Endothelial cell of umbilical vein (primary cell): ENCODE results near the gene ZNF184. TPM values are rescaled to one million over a fixed set of nuclear protein-coding genes. Genes with fewer than 3 reads are reported as not detected.

Experiments
- BruUV-seq: library from RNA; stranded (reverse); fragments of 400-500 nt; replicated peaks from 2 replicates; lab custom pipeline; 2021; lab: Mats Ljungman, UMichigan
- CTCF ChIA-PET: fragments of 300-600, 350-600 bp; sonication (Branson Sonifier 250); formaldehyde crosslinking; loops from one replicate; lab custom pipeline; 2021; ENCODE audit warnings: antibody characterized with exemption, inconsistent platforms; lab: Charles Lee
- POLR2A ChIA-PET: fragments of 300-600, 350-600 bp; sonication (Branson Sonifier 250); formaldehyde crosslinking; loops from one replicate; lab custom pipeline; 2021; ENCODE audit warnings: antibody characterized with exemption, inconsistent platforms; lab: Charles Lee
- DNase-seq: peaks from one replicate; pipeline ENCODE4 v3.0.0-alpha.2; 2011; ENCODE audit warnings: low read depth, low spot score
- FAIRE-seq: peaks from 2 replicates; lab custom pipeline; 2011; peaks lifted over from hg19 to GRCh38; lab: Jason Lieb, UNC
- H2AFZ ChIP-seq: 2 replicates; pipeline ENCODE4 v1.6.0; 2012; ENCODE audit warnings: low read depth, low read length, control low read depth, inconsistent platforms
- H3K27ac ChIP-seq: 2 replicates; pipeline ENCODE4 v1.5.1; 2011; ENCODE audit warnings: low read depth, mild to moderate bottlenecking, control low read depth, low read length, moderate library complexity; ENCODE audit not compliant: insufficient read depth
- H3K27me3 ChIP-seq, 2 experiments: 2 replicates each; pipeline versions ENCODE4 v1.6.0 to v1.6.1; 2011; ENCODE audit warnings: low read length in 2 of 2, mixed read lengths in 1 of 2; ENCODE audit not compliant: control insufficient read depth in 2 of 2, insufficient read depth in 2 of 2
- H3K36me3 ChIP-seq, 2 experiments: 2 replicates in 1 of 2; 3 replicates in 1 of 2; pipeline ENCODE4 v1.5.1; 2011; ENCODE audit warnings: low read length in 2 of 2, mild to moderate bottlenecking in 1 of 2, moderate library complexity in 1 of 2; ENCODE audit not compliant: control insufficient read depth in 2 of 2, insufficient read depth in 2 of 2; ENCODE audit errors: extremely low read depth in 1 of 2
- H3K4me1 ChIP-seq: 3 replicates; pipeline ENCODE4 v1.5.1; 2011; ENCODE audit warnings: mild to moderate bottlenecking, low read length; ENCODE audit not compliant: control insufficient read depth, insufficient read depth; ENCODE audit errors: extremely low read depth
- H3K4me2 ChIP-seq: 2 replicates; pipeline ENCODE4 v1.6.1; 2011; ENCODE audit warnings: low read length, control low read depth, mixed read lengths; ENCODE audit not compliant: insufficient read depth
- H3K4me3 ChIP-seq, 3 experiments: fragments of 200-600 bp in 1 of 3; sonication (generic), shearing (Covaris generic) in 1 of 3; replicated peaks in 1 of 3; 2 replicates each; pipeline ENCODE4 v1.5.1; 2011 to 2016; ENCODE audit warnings: control low read depth in 3 of 3, low read length in 3 of 3, mild to moderate bottlenecking in 2 of 3, inconsistent platforms in 1 of 3, low read depth in 1 of 3, moderate library complexity in 1 of 3; ENCODE audit not compliant: insufficient read depth in 1 of 3
- H3K79me2 ChIP-seq: 2 replicates; pipeline ENCODE4 v1.6.0; 2012; ENCODE audit warnings: low read length, inconsistent platforms; ENCODE audit not compliant: control insufficient read depth, insufficient read depth
- H3K9ac ChIP-seq: replicated peaks from 2 replicates; pipeline ENCODE3; 2011; ENCODE audit warnings: low read length, control low read depth; ENCODE audit not compliant: insufficient read depth; ENCODE audit errors: extremely low read depth
- H3K9me1 ChIP-seq: replicated peaks from 3 replicates; pipeline ENCODE4 v1.6.0; 2011; ENCODE audit warnings: mild to moderate bottlenecking, low read length; ENCODE audit not compliant: control insufficient read depth, insufficient read depth; ENCODE audit errors: extremely low read depth
- H3K9me3 ChIP-seq: replicated peaks from 2 replicates; pipeline ENCODE4 v1.5.1; 2012; ENCODE audit warnings: low read length, inconsistent platforms; ENCODE audit not compliant: control insufficient read depth, insufficient read depth
- H4K20me1 ChIP-seq: replicated peaks from 2 replicates; pipeline ENCODE3; 2011; ENCODE audit warnings: mild to moderate bottlenecking, low read length; ENCODE audit not compliant: control insufficient read depth, insufficient read depth; ENCODE audit errors: extremely low read depth
- EZH2 ChIP-seq: IDR thresholded peaks from 2 replicates; pipeline ENCODE4 v1.6.1; 2012; ENCODE audit warnings: borderline replicate concordance, low read depth, mild to moderate bottlenecking, moderate library complexity, low read length, inconsistent platforms; ENCODE audit not compliant: severe bottlenecking
- FOS ChIP-seq: IDR thresholded peaks from 2 replicates; pipeline ENCODE4 v1.6.1; 2011; ENCODE audit warnings: mild to moderate bottlenecking, low read length, moderate library complexity, borderline replicate concordance; ENCODE audit not compliant: insufficient read depth
- JUN ChIP-seq: IDR thresholded peaks from 2 replicates; pipeline ENCODE4 v1.6.1; 2011; ENCODE audit warnings: borderline replicate concordance, low read depth; ENCODE audit not compliant: insufficient read length, insufficient read depth
- POLR2A ChIP-seq: IDR thresholded peaks from 2 replicates; pipeline ENCODE4 v1.6.1; 2012; ENCODE audit warnings: low read depth, mild to moderate bottlenecking, control low read depth, low read length
- dilution Hi-C: fragments of 300-500 bp; cut with MboI; formaldehyde crosslinking; loops from one replicate; pipeline ENCODE4 v1.15.0; 2019; ENCODE audit warnings: low sequenced_read_pairs; ENCODE audit not compliant: extremely low pct_ligation_motif_present
- intact Hi-C: fragments of 100-400 bp; cut with micrococcal nuclease; formaldehyde crosslinking; loops from one replicate; pipeline ENCODE4 v1.10.0; 2022
- polyA plus RNA-seq, 4 experiments: library from polyadenylated mRNA; depleted of rRNA in 3 of 4; stranded (reverse) in 3 of 4; unstranded in 1 of 4; fragments of >200 nt; gene quantifications; 2 replicates each; pipeline versions ENCODE4 v1.2.1 to v1.2.3, GENCODE V29; 2011 to 2012; ENCODE audit warnings: missing spikeins in 1 of 4
- total RNA-seq: library from RNA; stranded (reverse); gene quantifications from 2 replicates; pipeline ENCODE4 v1.2.3, GENCODE V29; 2021
- TF ChIP-seq, protein P1 (sequence below), 2 donors: IDR thresholded peaks; 1 replicate in 1 of 2; 2 replicates in 1 of 2; pipeline ENCODE4 v1.5.1; 2011; ENCODE audit warnings: low read length in 2 of 2, mild to moderate bottlenecking in 2 of 2, moderate library complexity in 2 of 2, control low read depth in 1 of 2, inconsistent platforms in 1 of 2, low read depth in 1 of 2; ENCODE audit not compliant: insufficient read depth in 1 of 2; ENCODE audit errors: extremely low read depth in 1 of 2
- TF ChIP-seq, protein P2 (sequence below): IDR thresholded peaks from 2 replicates; pipeline ENCODE4 v1.6.1; 2011; ENCODE audit not compliant: insufficient read depth, insufficient read length

ZNF184 gene
- total and polyA plus RNA-seq, 2 donors (not counting 3 experiments of a cell fraction or from before 2014, with no cell fraction given), result 1.6 to 6.5 TPM

DNA sequence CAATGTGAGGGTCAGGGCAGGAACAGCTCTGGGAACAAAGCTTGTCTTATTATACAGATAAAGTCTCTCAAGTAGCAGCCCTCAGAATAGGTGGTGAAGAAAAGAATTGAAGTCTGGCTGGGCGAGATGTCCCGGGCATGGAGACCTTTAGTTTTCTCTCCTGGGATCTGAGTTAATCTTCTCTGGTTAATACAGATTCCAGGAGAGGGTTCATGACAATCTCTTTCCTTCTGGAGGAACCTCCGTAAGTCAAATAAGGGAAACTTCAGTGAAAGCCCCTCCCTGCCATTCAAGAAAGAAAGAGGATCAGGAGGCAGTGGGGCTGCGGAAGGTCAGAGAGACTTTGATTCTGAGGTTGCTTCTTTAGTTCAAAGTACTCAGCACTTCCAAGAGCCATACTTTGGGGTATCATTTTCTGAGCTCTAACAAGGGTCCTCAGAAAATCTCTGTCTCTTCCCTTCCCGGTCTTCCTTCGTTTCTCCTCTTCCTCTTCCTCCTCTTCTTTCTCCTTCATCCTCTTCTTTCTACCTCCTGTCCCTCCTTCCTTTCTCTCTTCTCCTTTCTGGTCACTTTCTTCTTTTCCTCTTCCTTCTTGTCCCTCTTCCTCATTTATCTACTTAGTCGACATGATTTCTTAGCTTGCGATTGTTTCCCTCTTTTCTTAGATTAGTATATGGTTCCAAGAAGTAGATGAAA lies 4.6 kb upstream of the ZNF184 start:
- ChIA-PET POLR2A (no interaction called here), CTCF (interaction anchor here (1.0 to 2.3 kb wide), 2 partner anchors 42 to 275 kb away, joined by 3 to 8 read pairs; no protein-coding TSS in a partner anchor)
- H3K4me3 ChIP-seq, result no peak overlapping the region
- H3K27ac ChIP-seq, result no peak overlapping the region
- H3K79me2 ChIP-seq, result no peaks in the 10 kb centered on the region
- no peak overlapping the region for H3K9ac ChIP-seq
- H2AFZ ChIP-seq, result no peak overlapping the region
- intact Hi-C loops (loop anchor here (2.0 to 10.0 kb wide), 8 partner anchors 41 to 1507 kb away; partner anchors contain the start of genes POM121L2 and ZSCAN9), dilution Hi-C loops (no loop called here)
- BruUV-seq, result no TSS peak
- H3K27me3 ChIP-seq, result peaks cover 11 to 16% of the 10 kb centered on the region in 2 experiments
- FAIRE-seq (no peak), DNase-seq (no peak)
- no peaks in the 10 kb centered on the region for H3K9me1 ChIP-seq
- TF ChIP-seq EZH2 (no peak), POLR2A (no peak), FOS (no peak)
- TF ChIP-seq, protein P1, sequence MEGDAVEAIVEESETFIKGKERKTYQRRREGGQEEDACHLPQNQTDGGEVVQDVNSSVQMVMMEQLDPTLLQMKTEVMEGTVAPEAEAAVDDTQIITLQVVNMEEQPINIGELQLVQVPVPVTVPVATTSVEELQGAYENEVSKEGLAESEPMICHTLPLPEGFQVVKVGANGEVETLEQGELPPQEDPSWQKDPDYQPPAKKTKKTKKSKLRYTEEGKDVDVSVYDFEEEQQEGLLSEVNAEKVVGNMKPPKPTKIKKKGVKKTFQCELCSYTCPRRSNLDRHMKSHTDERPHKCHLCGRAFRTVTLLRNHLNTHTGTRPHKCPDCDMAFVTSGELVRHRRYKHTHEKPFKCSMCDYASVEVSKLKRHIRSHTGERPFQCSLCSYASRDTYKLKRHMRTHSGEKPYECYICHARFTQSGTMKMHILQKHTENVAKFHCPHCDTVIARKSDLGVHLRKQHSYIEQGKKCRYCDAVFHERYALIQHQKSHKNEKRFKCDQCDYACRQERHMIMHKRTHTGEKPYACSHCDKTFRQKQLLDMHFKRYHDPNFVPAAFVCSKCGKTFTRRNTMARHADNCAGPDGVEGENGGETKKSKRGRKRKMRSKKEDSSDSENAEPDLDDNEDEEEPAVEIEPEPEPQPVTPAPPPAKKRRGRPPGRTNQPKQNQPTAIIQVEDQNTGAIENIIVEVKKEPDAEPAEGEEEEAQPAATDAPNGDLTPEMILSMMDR (IDR thresholded peaks at IDR 0.05; ENCODE audit: extremely low read depth in 1 of 2, insufficient read depth in 1 of 2, low read depth in 1 of 2, low read length in 2 of 2), result no peak
- no peaks in the 10 kb centered on the region for H4K20me1 ChIP-seq
- H3K9me3 ChIP-seq, result no peaks in the 10 kb centered on the region
- peaks cover 7% of the 10 kb centered on the region for H3K4me1 ChIP-seq
- H3K4me2 ChIP-seq, result peak overlapping the region; percentile 94
- no peaks in the 10 kb centered on the region for H3K36me3 ChIP-seq

DNA sequence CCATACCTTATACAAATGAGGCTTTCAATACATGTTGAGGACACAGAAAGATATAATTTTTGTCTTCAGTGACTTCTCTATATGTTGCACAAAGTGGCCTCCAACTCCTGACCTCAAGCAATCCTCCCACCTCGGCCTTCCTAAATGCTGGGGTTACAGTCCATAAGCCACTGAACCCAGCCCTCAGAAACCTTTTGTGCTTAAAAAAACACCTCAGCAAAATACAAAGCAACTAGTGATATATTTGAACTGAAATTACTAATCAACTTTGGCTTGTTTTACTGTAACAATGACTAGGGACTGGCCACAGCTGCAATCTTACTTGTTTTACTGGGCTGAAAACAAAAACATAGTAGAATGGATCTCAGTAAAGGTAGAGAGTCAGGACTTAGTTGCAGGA lies 3.2 kb upstream of the ZNF184 start:
- Histone ChIP-seq H3K4me1 (peaks cover 15% of the 10 kb centered on the region), H3K4me2 (no peak overlapping the region), H3K9me3 (no peaks in the 10 kb centered on the region), H3K27me3 (peaks cover 9 to 14% of the 10 kb centered on the region in 2 experiments), H2AFZ (no peak overlapping the region), H4K20me1 (no peaks in the 10 kb centered on the region), H3K9ac (no peak overlapping the region), H3K36me3 (no peaks in the 10 kb centered on the region), H3K79me2 (peaks cover 4% of the 10 kb centered on the region), H3K4me3 (no peak overlapping the region), H3K27ac (no peak overlapping the region), H3K9me1 (no peaks in the 10 kb centered on the region)
- ChIA-PET POLR2A (no interaction called here), CTCF (interaction anchor here (2.3 kb wide), 1 partner anchor 43 kb away, joined by 8 read pairs; no protein-coding TSS in a partner anchor)
- no TSS peak for BruUV-seq
- no peak for DNase-seq
- dilution Hi-C loops, result no loop called here
- TF ChIP-seq JUN (no peak), FOS (no peak), EZH2 (no peak)
- TF ChIP-seq, protein P2, sequence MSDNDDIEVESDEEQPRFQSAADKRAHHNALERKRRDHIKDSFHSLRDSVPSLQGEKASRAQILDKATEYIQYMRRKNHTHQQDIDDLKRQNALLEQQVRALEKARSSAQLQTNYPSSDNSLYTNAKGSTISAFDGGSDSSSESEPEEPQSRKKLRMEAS, result no peak
- intact Hi-C loops, result loop anchor here (5.0 to 10.0 kb wide), 6 partner anchors 164 to 1509 kb away; partner anchors contain the start of genes POM121L2 and ZSCAN9
- FAIRE-seq, result no peak
